Stimulated activated CD8-positive, alpha-beta memory T cell treated with anti-CD3 and anti-CD28 coated beads, Interleukin-15, amount 100 ng/mL, for 24 hours (primary cell): ENCODE results near the gene RABL2A.
"Not testable (repeated sequence)": the region's sequence is repeated elsewhere in the genome, so short reads cannot be mapped to it uniquely, and the experiment has no call there.

ENCODE experiments used
- DNase-seq: peaks from one replicate; pipeline ENCODE4 v3.0.0-alpha.2; 2020; ENCODE audit warnings: low read depth

RABL2A gene

GRCh38 chr2:113685471-113685870 is 58.4 kb downstream of the RABL2A start:
- DNase-seq = no peak

GRCh38 chr2:113686537-113686936 is 59.5 kb downstream of the RABL2A start:
- DNase-seq = no peak

- not testable (repeated sequence) for DNase-seq
These were observed 63.8 kb downstream of the RABL2A start for GRCh38 chr2:113690871-113691270.
